Measurements from ENCODE around the gene GNAI1.

Gene GNAI1

DNA sequence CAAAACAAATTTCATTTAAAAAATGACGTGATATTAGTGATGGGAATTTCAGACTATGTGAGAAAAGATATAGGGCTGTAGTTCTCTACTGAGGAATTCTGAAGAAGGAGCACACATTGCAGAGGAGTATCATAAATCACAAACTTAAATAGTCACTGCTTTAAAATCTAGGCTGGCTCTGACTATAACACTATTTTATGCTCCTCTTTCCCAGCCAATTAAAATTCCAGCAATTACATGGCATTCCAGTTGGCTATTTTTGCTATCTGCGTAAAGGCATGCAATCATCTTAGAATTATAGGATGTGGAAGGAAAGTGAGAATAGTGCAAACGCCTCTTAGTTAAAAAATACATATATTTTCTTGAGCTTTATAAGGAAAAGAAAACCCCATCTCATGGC, 123.1 kb downstream of the GNAI1 start:
- no peak for DNase-seq

DNA sequence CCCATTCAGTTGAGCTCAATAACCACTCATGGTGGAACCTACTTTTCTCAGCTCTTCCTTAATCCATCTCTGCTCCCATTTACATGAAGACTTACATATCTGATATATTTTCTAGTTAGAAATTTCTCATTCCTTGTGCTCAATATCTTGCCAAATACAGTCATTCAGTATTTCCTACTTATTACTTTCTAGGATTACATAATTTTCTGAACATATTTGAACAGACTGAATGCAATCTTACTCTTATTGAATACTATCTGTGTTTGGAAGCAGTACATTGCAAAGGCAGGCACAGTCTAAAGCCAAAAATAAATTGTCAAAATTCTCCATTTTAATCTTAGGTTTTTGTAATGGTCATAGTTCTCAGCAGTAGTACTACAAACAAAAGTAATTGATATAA, 126.0 kb downstream of the GNAI1 start:
- DNase-seq = no peak

DNA sequence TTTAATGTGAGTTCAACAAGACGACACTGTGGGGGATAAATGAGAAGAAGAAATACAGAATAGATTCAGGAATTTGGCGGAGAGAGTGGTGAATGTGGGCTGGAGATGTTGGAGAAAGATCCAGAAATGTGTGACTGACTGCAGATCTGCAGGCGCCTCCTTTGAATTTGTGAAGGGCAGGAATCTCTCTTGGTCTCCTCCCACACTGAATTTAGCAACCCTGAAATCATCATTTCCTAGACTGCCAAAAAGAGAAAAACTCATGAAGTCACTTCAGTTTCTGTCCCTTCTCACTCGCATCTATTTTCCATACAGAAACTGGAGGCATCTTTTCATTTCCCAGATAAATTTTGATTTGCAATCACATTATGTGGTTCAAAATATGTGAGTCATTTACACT, 128.7 kb downstream of the GNAI1 start:
- DNase-seq = no peak

DNA sequence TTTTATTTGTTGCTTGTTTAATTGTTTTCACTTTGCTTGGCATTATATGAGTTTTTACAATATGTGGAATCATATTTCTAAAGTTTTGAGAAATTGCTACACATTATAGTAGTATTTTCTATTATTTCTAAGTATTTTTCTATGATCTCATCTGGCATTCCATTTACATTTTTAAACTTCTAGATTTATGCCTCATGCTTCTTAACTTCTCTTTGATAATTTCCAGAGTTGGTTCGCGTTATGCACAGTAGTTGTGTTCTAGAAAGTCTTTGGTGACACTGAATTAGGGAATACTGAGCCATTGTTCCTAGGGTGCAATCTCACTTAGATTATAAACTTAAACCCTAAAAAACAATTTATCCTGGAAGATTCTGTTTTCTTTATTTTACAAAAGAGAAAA, 129.2 kb downstream of the GNAI1 start:
- DNase-seq = no peak

DNA sequence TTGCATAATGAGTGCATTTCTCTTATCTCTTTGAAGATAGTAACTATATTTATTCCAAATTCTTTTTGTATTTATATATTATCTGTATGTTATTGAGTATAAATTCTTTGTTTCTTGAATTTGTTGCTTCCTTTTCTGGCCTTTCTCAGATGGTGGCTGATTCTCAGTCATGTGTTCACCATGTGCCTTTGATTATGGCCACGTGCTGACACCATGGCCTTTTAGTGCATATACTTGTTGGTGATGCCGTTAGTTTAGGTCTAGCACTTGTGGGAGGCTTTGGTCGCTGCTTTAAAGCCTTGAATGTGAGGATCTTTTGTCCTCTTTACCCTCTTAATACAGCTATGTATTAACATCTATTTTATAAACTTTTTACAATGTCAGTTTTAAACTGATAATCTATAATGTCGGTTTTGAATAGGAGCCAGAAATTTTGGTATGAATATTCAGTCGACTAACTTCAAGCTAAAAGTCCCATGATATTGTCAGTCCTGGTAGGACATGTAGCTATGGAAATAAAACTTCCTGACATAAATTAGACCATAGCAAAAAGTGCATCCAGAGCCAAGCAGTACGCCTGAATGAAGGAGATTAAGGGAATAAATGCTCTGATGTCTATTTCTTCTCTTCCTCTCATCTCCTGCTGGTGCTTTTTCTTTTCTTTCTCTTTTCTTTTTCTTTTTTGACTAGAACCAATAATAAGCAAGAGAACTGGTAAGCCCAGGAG, 130.3 kb downstream of the GNAI1 start:
- no peak for DNase-seq

DNA sequence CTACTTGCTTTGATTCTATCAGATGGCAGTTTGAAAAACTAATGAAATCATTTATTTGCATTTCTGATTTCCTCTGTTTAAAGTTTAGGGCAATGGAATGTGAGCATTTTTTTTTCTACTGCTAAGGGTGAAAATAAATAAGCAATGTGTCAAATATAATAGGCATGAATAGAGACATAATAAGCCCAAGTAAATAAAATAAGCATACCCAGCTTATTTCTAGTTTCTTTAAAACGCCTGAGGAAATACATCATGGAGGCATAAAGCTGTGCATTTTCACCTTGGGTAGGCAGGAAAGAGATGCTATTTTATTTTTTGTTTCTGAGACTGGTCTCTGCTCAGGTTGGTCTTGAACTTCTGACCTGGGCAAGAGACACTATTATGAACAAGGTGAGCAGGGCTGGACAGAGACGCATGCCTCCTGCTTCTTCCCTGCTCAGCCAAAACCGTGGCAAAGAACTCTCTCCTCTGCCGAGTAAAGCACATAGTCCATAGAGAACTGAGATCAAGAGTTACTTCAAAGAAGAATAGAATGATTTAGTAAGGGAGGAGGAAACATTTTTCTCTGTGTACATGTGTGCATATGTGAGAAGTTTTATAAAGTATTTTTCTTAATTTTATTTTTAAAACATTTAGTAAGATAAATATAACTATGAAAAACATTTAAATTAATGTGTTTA, 138.1 kb downstream of the GNAI1 start:
- DNase-seq = no peak

DNA sequence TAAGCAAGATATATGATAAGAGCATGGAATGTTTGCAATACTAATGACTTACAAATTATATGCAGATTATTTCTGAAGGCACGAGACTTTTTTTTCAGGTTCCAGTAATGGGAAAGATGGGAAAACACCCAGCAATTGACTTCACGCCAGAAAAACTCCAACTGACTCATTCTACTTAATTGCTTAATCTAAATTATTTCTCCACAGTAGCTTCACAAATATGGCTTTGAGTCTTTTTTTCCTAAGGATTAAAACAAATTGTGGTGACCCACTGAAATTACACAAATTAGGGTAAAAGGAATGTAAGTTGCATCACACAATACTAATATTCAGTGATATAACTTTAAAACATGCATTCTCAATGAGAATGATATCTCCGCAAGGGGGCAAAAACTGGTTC, 138.7 kb downstream of the GNAI1 start:
- DNase-seq = no peak

DNA sequence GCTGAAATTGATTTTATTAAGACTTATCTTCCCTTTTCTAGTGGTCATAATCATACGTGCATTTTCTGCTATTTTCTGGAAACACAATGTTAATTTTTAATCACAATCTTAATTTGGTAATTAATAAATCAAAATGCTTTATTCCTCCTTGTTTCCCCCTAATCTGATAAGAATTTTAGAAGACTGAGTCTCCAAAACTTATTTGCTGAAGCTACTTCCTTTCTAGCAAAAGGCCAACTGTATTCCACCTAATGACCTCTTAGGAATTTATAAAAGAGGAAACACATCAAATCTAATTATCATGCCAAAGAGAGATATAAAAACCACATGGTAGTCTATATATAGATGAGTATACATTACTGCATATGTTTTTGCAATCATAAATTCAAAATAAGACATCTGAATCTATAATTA, 140.6 kb downstream of the GNAI1 start:
- no peak for DNase-seq
